ENCODE data around the gene DNAH2. TPM values are rescaled to one million over a fixed set of nuclear protein-coding genes. Genes with fewer than 3 reads are reported as not detected.

The DNAH2 gene
- total and polyA plus RNA-seq, 2 experiments from 2014 or later = 0.38 TPM; not detected in 1

DNA sequence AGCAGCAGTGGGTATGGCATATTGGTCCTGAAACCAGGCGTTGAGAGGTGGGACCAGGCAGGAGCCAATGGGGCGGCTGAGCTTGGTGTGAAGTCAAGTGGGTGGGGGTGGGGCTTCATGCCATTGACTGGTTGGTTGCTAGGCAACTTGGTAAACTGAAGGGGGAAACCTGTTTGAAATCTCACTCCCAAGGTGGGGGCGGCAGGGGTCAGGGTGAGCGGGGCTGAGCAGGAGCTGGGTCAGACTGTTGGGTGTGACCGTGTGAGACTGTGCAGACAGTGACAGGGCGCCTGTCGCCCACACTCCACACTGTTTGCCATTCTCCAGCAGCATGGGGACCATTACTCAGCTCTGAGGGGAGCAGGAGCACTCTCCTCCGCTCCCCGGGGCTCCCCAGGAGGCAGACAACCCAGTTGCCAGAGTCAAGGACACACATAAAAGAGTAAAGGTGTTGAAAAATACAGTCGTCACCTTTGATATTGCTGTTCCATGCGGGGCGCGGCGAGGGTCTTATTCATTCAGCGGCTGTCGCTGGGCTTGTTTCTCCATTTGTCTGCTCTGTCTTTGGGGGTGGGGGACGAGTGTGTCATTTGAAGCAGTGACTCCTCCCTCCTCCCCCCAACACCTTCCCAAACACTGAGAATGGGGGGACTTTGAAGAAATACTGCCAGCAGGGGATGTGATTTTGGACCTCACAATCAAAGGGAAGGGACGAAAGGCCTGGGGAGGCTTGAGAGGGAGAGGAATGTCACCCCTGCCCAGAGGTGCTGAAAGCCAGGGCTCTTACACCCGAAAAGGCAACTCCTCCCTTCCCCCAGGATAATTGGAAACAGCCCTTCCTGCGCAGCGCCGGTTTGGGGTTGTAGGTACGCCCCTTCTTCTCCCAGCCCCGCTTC, 13.7 kb upstream of the DNAH2 start:
- TF ChIP-seq POLR2AphosphoS5 (IDR thresholded peaks at IDR 0.05; ENCODE audit: low read depth) = no peak
- TF ChIP-seq ZNF114 (CRISPR knock-in tag; IDR thresholded peaks at IDR 0.05) = no peak
- no peak for TF ChIP-seq STAT1 (IDR thresholded peaks at IDR 0.05; ENCODE audit: unreplicated experiment)
- TF ChIP-seq, protein P1, sequence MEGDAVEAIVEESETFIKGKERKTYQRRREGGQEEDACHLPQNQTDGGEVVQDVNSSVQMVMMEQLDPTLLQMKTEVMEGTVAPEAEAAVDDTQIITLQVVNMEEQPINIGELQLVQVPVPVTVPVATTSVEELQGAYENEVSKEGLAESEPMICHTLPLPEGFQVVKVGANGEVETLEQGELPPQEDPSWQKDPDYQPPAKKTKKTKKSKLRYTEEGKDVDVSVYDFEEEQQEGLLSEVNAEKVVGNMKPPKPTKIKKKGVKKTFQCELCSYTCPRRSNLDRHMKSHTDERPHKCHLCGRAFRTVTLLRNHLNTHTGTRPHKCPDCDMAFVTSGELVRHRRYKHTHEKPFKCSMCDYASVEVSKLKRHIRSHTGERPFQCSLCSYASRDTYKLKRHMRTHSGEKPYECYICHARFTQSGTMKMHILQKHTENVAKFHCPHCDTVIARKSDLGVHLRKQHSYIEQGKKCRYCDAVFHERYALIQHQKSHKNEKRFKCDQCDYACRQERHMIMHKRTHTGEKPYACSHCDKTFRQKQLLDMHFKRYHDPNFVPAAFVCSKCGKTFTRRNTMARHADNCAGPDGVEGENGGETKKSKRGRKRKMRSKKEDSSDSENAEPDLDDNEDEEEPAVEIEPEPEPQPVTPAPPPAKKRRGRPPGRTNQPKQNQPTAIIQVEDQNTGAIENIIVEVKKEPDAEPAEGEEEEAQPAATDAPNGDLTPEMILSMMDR (conservative IDR thresholded peaks at IDR 0.05; ENCODE audit: low read depth in 2 of 2) = no peak
- no peak for TF ChIP-seq ZNF331 (CRISPR knock-in tag; IDR thresholded peaks at IDR 0.05; ENCODE audit: low read depth)
- no peak for TF ChIP-seq EZH2phosphoT487 (IDR thresholded peaks at IDR 0.05; ENCODE audit: unreplicated experiment)
- Mint-ChIP-seq H3K36me3 (ENCODE audit: low read depth) (peaks cover 8% of the 10 kb centered on the region; the same call in 1 of the 3 replicates), H3K4me3 (peak overlapping the region; percentile 79), H3K4me1 (peaks cover 29% of the 10 kb centered on the region), H3K9me3 (no peaks in the 10 kb centered on the region), H3K27ac (peak overlapping the region; percentile 31), H3K27me3 (ENCODE audit: insufficient read depth, low read depth, poor library complexity) (peaks cover 17% of the 10 kb centered on the region)
- ATAC-seq (peak; percentile 68), DNase-seq (ENCODE audit: low spot score) (peak; percentile 98)
- Histone ChIP-seq H3K4me2 (peak overlapping the region; percentile 97), H3K27ac (ENCODE audit: low read depth) (no peak overlapping the region), H4K20me1 (replicated peaks; ENCODE audit: insufficient read depth) (no peaks in the 10 kb centered on the region; the same call in 1 of the 2 replicates), H3K4me3 (peak overlapping the region; percentile 89), H3K79me2 (replicated peaks; ENCODE audit: insufficient read depth) (no peaks in the 10 kb centered on the region), H3K27me3 (ENCODE audit: insufficient read depth) (peaks cover 11% of the 10 kb centered on the region), H3K4me1 (ENCODE audit: insufficient read depth) (peaks cover 22% of the 10 kb centered on the region), H3F3A (replicated peaks; ENCODE audit: low read depth) (0 out of 2 replicates have a peak, but pooled peaks cover 20% of the 10 kb centered on the region), H3K9me2 (ENCODE audit: insufficient read depth) (no peaks in the 10 kb centered on the region), H3K36me3 (ENCODE audit: insufficient read depth) (no peaks in the 10 kb centered on the region), H2AFZ (peak overlapping the region; percentile 99; the same call in 1 of the 2 replicates)

- H3K27me3 ChIP-seq (ENCODE audit: insufficient read depth) = peaks cover 11% of the 10 kb centered on the region
- TF ChIP-seq CREB1 (CRISPR knock-in tag; IDR thresholded peaks at IDR 0.05; ENCODE audit: low read depth) = no peak
- no peak for TF ChIP-seq EZH2phosphoT487 (IDR thresholded peaks at IDR 0.05; ENCODE audit: unreplicated experiment)
- no peak for TF ChIP-seq ZNF331 (CRISPR knock-in tag; IDR thresholded peaks at IDR 0.05; ENCODE audit: low read depth)
- no peak for TF ChIP-seq REST (IDR thresholded peaks at IDR 0.05; ENCODE audit: unreplicated experiment)
- no peak for TF ChIP-seq EZH2 (IDR thresholded peaks at IDR 0.05; ENCODE audit: low read depth, unreplicated experiment)
- peak; percentile 75 for TF ChIP-seq POLR2AphosphoS5 (IDR thresholded peaks at IDR 0.05; ENCODE audit: low read depth)
- TF ChIP-seq, protein P2, sequence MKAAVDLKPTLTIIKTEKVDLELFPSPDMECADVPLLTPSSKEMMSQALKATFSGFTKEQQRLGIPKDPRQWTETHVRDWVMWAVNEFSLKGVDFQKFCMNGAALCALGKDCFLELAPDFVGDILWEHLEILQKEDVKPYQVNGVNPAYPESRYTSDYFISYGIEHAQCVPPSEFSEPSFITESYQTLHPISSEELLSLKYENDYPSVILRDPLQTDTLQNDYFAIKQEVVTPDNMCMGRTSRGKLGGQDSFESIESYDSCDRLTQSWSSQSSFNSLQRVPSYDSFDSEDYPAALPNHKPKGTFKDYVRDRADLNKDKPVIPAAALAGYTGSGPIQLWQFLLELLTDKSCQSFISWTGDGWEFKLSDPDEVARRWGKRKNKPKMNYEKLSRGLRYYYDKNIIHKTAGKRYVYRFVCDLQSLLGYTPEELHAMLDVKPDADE (IDR thresholded peaks at IDR 0.05) = no peak
- no peaks in the 10 kb centered on the region for H3K36me3 ChIP-seq (ENCODE audit: insufficient read depth)
- Mint-ChIP-seq H3K4me1 (peaks cover 29% of the 10 kb centered on the region), H3K36me3 (ENCODE audit: low read depth) (peaks cover 8% of the 10 kb centered on the region; the same call in 1 of the 3 replicates), H3K4me3 (peak within 1 kb of the TSS; percentile 79), H3K9me3 (no peaks in the 10 kb centered on the region), H3K27ac (peak within 1 kb of the TSS; percentile 74; the same call in 1 of the 2 replicates), H3K27me3 (ENCODE audit: insufficient read depth, low read depth, poor library complexity) (peaks cover 17% of the 10 kb centered on the region)
- no peaks in the 10 kb centered on the region for H3K9me2 ChIP-seq (ENCODE audit: insufficient read depth)
- H3K27ac ChIP-seq (ENCODE audit: low read depth) = no peak within 1 kb of the TSS
- H2AFZ ChIP-seq = peak within 1 kb of the TSS; percentile 99
- peak; percentile 69 for ATAC-seq
- DNase-seq (ENCODE audit: low spot score) = peak; percentile 91
- H3K4me3 ChIP-seq = peak within 1 kb of the TSS; percentile 89
- H3K4me2 ChIP-seq = peak within 1 kb of the TSS; percentile 97
- H3K4me1 ChIP-seq (ENCODE audit: insufficient read depth) = peaks cover 22% of the 10 kb centered on the region
- H4K20me1 ChIP-seq (replicated peaks; ENCODE audit: insufficient read depth) = no peaks in the 10 kb centered on the region; the same call in 1 of the 2 replicates
- H3K79me2 ChIP-seq (replicated peaks; ENCODE audit: insufficient read depth) = no peaks in the 10 kb centered on the region
- 0 out of 2 replicates have a peak, but pooled peaks cover 20% of the 10 kb centered on the region for H3F3A ChIP-seq (replicated peaks; ENCODE audit: low read depth)
These were observed 12.8 kb upstream of the DNAH2 start, which contains the start of gene EFNB3 for GRCh38 chr17:7704601-7705268. TSS of gene EFNB3 (plus strand) at chr17:7705202. CDS start at chr17:7705599, 397 bp downstream.

Measured in GM23338 (cell line).